ENCODE data around the gene DVL2.

DNA sequence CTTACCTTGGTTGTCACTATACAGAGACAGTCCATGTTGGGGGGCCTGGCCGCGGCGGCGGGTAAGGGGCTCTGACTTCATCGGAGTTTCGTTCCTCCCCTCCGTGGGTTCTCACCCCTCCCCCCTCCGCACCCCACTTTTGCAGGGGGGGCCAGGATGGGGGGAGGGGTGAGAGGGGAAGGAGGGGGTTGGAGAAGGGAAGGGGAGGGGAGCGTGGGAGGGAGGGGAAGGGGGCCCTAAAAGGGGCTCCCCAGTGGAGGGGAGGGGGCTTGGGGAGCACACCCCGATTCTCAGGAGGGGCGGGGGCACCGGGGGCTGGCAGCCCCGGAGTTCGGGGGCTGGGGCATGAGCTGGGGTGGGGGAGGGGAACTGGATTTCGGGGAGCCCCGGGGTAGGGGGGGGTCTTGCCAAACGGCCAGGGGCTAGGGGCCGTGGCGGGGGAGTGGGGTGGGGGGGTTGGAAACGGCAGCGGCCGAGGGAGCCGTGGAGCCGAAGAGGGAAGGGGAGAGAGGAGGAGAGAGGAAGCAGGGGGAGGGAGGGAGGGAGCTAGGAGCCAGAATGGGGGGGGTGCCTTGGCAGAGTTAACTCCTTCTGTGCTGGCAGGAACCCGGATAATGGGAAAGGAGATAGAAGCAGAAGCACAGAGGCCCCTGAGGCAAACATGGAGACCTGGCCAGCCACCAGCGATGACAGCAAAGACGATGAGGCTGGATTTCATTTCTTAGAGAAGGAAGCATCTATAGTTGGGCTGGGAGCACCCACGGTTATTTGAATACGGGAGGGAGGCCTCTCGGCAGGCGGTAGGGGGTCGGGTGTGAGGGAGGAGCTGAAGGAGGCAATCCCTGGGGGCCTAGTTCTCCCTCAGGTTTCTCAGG lies 17.0 kb downstream of the DVL2 start:
- TF ChIP-seq TAF1 (IDR thresholded peaks at IDR 0.05; ENCODE audit: low read depth, low read length) (peak; percentile 33), PAX5 (IDR thresholded peaks at IDR 0.05; ENCODE audit: insufficient read depth, low read length, severe bottlenecking) (no peak), POLR2A (IDR thresholded peaks at IDR 0.05; ENCODE audit: low read depth, low read length) (no peak), POLR2AphosphoS5 (IDR thresholded peaks at IDR 0.05; ENCODE audit: low read depth, low read length) (no peak), SPI1 (IDR thresholded peaks at IDR 0.05; ENCODE audit: low read depth, low read length) (no peak)
